Vagina (tissue), 2 donors: ENCODE measurements around the gene KRTAP9-1. TPM values are rescaled to one million over a fixed set of nuclear protein-coding genes. Genes with fewer than 3 reads are reported as not detected.
"Not testable (repeated sequence)": the region's sequence is repeated elsewhere in the genome, so short reads cannot be mapped to it uniquely, and the experiment has no call there.

Experiments
- DNase-seq, 2 donors: peaks; one replicate each; pipeline ENCODE4 v3.0.0-alpha.2; 2017; ENCODE audit errors: extremely low spot score in 2 of 2
- H3K27ac ChIP-seq: fragments of 200-600 bp; sonication (generic); one replicate; pipeline ENCODE4 v1.5.1; 2019
- H3K27me3 ChIP-seq: fragments of 200-600 bp; sonication (generic); one replicate; pipeline ENCODE4 v1.5.1; 2019
- H3K36me3 ChIP-seq, 2 donors: fragments of 200-600 bp; sonication (generic); one replicate each; pipeline ENCODE4 v1.5.1; 2017 to 2019
- H3K4me1 ChIP-seq: fragments of 200-600 bp; sonication (generic); one replicate; pipeline ENCODE4 v1.5.1; 2019
- H3K4me3 ChIP-seq, 2 donors: fragments of 200-600 bp; sonication (generic); 1 replicate in 1 of 2; 2 replicates in 1 of 2; pipeline ENCODE4 v1.5.1; 2016 to 2019
- H3K9me3 ChIP-seq: fragments of 200-600 bp; sonication (generic); one replicate; pipeline ENCODE4 v1.5.1; 2019
- POLR2A ChIP-seq, 2 donors: fragments of 450-650 bp; IDR thresholded peaks; one replicate each; pipeline ENCODE4 v1.6.1; 2017; ENCODE audit warnings: antibody characterized with exemption in 2 of 2, mild to moderate bottlenecking in 2 of 2, moderate library complexity in 2 of 2
- POLR2AphosphoS5 ChIP-seq, 2 donors: sonication (generic); formaldehyde crosslinking; IDR thresholded peaks; one replicate each; pipeline ENCODE4 v1.9.0; 2017; ENCODE audit warnings: antibody characterized with exemption in 2 of 2, mild to moderate bottlenecking in 2 of 2, low read depth in 1 of 2; ENCODE audit not compliant: insufficient read depth in 1 of 2
- intact Hi-C: fragments of 100-400 bp; cut with DNase I; formaldehyde crosslinking; loops from one replicate; pipeline ENCODE4 v1.15.1; 2023
- total RNA-seq: library from RNA; depleted of rRNA; stranded (reverse); fragments of >200 nt; gene quantifications from one replicate; pipeline ENCODE4 v1.2.3, GENCODE V29; 2016
- TF ChIP-seq, protein P1 (sequence below), 3 experiments: fragments of 450-650 bp in 2 of 3; fragments of 200-600 bp in 1 of 3; sonication (generic) in 1 of 3; IDR thresholded peaks; one replicate each; pipeline ENCODE4 v1.5.1; 2017 to 2019; ENCODE audit warnings: antibody characterized with exemption in 3 of 3, mild to moderate bottlenecking in 2 of 3, moderate library complexity in 2 of 3

The KRTAP9-1 gene
- total RNA-seq, 1 donor from 2014 or later, result not detected

DNA sequence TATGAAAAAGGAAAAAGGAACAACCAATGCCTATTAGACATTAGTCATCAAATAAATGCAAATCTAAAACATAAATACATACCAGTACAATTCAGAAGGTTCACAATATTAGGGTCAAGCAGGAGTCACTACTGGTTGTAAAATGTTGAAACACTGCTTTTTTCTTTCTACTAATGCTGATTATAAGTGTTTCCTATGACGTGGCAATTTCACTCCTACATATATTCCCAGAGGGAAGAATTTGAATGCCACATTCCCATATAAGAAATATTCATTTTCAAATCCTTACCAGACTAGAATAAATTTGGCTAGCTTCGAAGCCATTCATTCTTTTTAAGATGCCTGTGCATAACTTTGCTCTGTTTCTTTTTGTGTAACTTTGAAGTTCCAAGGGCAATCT lies 34.1 kb downstream of the KRTAP9-1 start:
- Histone ChIP-seq H3K9me3 (no peaks in the 10 kb centered on the region), H3K27ac (no peak overlapping the region), H3K36me3 (no peaks in the 10 kb centered on the region), H3K27me3 (no peaks in the 10 kb centered on the region), H3K4me3 (no peak overlapping the region), H3K4me1 (no peaks in the 10 kb centered on the region)
- no peak for DNase-seq
- intact Hi-C loops, result no loop called here
- TF ChIP-seq POLR2AphosphoS5 (IDR thresholded peaks at IDR 0.05; ENCODE audit: insufficient read depth in 1 of 2, low read depth in 1 of 2) (no peak), POLR2A (IDR thresholded peaks at IDR 0.05) (no peak)
- TF ChIP-seq, protein P1, sequence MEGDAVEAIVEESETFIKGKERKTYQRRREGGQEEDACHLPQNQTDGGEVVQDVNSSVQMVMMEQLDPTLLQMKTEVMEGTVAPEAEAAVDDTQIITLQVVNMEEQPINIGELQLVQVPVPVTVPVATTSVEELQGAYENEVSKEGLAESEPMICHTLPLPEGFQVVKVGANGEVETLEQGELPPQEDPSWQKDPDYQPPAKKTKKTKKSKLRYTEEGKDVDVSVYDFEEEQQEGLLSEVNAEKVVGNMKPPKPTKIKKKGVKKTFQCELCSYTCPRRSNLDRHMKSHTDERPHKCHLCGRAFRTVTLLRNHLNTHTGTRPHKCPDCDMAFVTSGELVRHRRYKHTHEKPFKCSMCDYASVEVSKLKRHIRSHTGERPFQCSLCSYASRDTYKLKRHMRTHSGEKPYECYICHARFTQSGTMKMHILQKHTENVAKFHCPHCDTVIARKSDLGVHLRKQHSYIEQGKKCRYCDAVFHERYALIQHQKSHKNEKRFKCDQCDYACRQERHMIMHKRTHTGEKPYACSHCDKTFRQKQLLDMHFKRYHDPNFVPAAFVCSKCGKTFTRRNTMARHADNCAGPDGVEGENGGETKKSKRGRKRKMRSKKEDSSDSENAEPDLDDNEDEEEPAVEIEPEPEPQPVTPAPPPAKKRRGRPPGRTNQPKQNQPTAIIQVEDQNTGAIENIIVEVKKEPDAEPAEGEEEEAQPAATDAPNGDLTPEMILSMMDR (IDR thresholded peaks at IDR 0.05), result no peak

DNA sequence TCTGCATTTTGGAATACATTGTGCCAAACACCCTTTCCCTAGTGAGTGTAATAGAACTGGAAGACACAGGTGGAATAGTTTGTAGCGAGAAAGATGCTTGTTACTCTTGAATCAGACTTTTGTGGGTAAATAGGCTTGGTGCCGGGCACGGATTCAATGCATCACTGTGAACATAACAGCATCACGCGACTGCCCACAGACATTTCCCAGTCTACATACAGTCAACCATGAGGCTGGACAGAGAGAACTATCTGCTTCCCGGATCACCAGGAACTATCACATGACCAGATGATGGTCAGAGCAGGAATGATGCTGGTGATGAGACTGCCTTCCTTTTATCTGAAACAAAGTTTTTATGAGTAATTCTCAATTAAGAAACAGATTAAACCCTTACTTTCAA lies 36.4 kb downstream of the KRTAP9-1 start:
- Histone ChIP-seq H3K4me3 (no peak overlapping the region), H3K4me1 (no peaks in the 10 kb centered on the region), H3K27me3 (no peaks in the 10 kb centered on the region), H3K9me3 (no peaks in the 10 kb centered on the region), H3K27ac (no peak overlapping the region), H3K36me3 (no peaks in the 10 kb centered on the region)
- TF ChIP-seq, protein P1 (IDR thresholded peaks at IDR 0.05), result no peak
- TF ChIP-seq POLR2AphosphoS5 (IDR thresholded peaks at IDR 0.05; ENCODE audit: insufficient read depth in 1 of 2, low read depth in 1 of 2) (no peak), POLR2A (IDR thresholded peaks at IDR 0.05) (no peak)
- no peak for DNase-seq
- intact Hi-C loops, result no loop called here

DNA sequence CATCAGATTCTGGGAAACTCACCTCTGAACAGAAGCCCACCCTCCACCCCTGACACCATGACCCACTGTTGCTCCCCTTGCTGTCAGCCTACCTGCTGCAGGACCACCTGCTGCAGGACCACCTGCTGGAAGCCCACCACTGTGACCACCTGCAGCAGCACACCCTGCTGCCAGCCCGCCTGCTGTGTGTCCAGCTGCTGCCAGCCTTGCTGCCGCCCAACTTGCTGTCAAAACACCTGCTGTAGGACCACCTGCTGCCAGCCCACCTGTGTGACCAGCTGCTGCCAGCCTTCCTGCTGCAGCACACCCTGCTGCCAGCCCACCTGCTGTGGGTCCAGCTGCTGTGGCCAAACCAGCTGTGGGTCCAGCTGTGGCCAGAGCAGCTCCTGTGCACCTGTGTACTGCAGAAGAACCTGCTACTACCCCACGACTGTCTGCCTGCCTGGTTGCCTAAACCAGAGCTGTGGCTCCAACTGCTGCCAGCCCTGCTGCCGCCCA lies 37.0 kb downstream of the KRTAP9-1 start, which contains the start of gene KRTAP9-2:
Gene KRTAP9-2, plus strand, starts transcription at position 51 of the 498 bp plus-strand sequence. Its CDS starts 7 bp downstream, at position 58.
- H3K4me3 ChIP-seq, DNase-seq, H3K9me3 ChIP-seq, intact Hi-C loops, H3K36me3 ChIP-seq, H3K27me3 ChIP-seq, H3K27ac ChIP-seq, H3K4me1 ChIP-seq: not testable (repeated sequence)

DNA sequence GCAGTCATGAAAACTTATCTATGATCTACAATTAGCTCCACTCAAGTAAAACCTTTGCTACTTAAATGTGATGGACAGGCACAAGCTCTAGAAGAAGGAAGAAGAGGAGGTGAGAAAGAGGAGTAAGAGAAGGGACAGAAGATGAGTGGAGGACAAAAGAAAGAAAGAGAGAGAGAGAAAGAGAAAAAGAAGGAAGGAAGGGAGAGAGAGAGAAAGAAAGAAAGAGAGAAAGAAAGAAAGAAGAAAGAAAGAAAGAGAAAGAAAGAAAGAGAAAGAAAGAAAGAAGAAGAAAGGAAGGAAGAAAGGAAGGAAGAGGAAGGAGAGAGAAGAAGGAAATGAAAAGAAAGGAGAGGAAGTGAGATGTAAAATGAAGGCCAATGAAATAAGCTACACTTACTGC lies 40.4 kb downstream of the KRTAP9-1 start:
- no peaks in the 10 kb centered on the region for H3K4me1 ChIP-seq
- DNase-seq, result no peak
- H3K4me3 ChIP-seq, result no peak overlapping the region
- H3K36me3 ChIP-seq, result no peaks in the 10 kb centered on the region
- H3K27ac ChIP-seq, result no peak overlapping the region
- no peaks in the 10 kb centered on the region for H3K9me3 ChIP-seq
- intact Hi-C loops, result no loop called here
- TF ChIP-seq, protein P1 (IDR thresholded peaks at IDR 0.05), result no peak
- TF ChIP-seq POLR2A (IDR thresholded peaks at IDR 0.05) (no peak), POLR2AphosphoS5 (IDR thresholded peaks at IDR 0.05; ENCODE audit: insufficient read depth in 1 of 2, low read depth in 1 of 2) (no peak)
- no peaks in the 10 kb centered on the region for H3K27me3 ChIP-seq

DNA sequence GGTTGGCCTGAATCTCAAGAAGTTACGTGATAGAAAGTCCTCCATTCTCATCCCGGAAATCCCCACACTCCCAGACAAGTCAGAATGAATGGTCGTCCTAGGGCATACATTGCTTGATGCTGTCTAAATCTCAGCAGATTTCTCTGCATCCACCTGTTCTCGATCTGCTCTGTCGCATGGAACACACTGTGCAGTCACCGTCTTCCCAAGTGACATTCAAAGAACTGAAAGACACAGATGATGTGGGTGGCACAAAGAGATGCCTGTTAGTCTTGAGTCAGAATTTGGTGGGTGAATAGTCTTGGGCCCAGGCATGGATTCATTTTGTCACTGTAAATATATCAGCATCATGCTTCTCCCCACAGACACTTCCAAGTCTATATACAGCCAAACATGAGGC lies 42.0 kb downstream of the KRTAP9-1 start:
- intact Hi-C loops, result no loop called here
- H3K9me3 ChIP-seq, result no peaks in the 10 kb centered on the region
- no peaks in the 10 kb centered on the region for H3K4me1 ChIP-seq
- TF ChIP-seq, protein P1 (IDR thresholded peaks at IDR 0.05), result no peak
- no peak for TF ChIP-seq POLR2A (IDR thresholded peaks at IDR 0.05)
- no peak for TF ChIP-seq POLR2AphosphoS5 (IDR thresholded peaks at IDR 0.05; ENCODE audit: insufficient read depth in 1 of 2, low read depth in 1 of 2)
- no peaks in the 10 kb centered on the region for H3K36me3 ChIP-seq
- H3K4me3 ChIP-seq, result no peak overlapping the region
- H3K27ac ChIP-seq, result no peak overlapping the region
- H3K27me3 ChIP-seq, result no peaks in the 10 kb centered on the region
- DNase-seq, result no peak

DNA sequence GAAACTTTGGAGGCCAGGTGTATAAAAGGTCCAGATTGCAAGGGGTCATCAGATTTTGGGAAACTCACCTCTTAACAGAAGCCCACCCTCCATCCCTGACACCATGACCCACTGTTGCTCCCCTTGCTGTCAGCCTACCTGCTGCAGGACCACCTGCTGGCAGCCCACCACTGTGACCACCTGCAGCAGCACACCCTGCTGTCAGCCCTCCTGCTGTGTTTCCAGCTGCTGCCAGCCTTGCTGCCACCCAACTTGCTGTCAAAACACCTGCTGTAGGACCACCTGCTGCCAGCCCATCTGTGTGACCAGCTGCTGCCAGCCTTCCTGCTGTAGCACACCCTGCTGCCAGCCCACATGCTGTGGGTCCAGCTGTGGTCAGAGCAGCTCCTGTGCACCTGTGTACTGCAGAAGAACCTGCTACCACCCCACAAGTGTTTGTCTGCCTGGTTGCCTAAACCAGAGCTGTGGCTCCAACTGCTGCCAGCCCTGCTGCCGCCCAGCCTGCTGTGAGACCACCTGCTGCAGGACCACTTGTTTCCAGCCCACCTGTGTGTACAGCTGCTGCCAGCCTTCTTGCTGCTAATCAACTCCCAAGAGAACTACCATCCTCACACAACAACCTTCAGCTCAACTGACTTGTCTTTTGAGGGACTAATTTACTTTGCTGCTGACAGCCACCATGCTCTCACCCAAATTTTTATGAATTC lies 42.9 kb downstream of the KRTAP9-1 start, which contains the start of gene KRTAP9-3:
Gene KRTAP9-3, plus strand, starts transcription at position 51 of the 707 bp plus-strand sequence. Its CDS starts 53 bp downstream, at position 104.
- H3K27me3 ChIP-seq, H3K27ac ChIP-seq, H3K9me3 ChIP-seq, H3K4me1 ChIP-seq, intact Hi-C loops, H3K36me3 ChIP-seq, DNase-seq, H3K4me3 ChIP-seq: not testable (repeated sequence)

DNA sequence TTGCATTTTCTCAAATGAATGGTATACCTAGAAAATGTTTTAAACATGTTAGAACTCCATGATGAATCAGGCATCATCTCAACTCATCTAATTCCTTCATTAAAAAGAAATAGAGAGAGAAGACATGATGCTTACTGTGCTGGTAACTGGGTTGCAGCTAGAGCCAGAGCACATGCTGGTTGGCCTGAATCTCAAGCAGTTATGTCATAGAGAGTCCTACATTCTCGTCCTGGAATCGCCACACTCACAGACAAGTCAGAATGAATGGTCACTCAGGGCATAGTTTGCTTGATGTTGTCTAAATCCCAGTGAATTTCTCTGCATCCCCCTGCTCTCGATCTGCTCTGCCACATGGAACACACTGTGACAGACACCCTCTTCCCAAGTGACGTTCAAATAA lies 47.4 kb downstream of the KRTAP9-1 start:
- intact Hi-C loops, H3K27me3 ChIP-seq, DNase-seq, H3K4me3 ChIP-seq, H3K4me1 ChIP-seq, H3K27ac ChIP-seq, H3K9me3 ChIP-seq, H3K36me3 ChIP-seq: not testable (repeated sequence)

DNA sequence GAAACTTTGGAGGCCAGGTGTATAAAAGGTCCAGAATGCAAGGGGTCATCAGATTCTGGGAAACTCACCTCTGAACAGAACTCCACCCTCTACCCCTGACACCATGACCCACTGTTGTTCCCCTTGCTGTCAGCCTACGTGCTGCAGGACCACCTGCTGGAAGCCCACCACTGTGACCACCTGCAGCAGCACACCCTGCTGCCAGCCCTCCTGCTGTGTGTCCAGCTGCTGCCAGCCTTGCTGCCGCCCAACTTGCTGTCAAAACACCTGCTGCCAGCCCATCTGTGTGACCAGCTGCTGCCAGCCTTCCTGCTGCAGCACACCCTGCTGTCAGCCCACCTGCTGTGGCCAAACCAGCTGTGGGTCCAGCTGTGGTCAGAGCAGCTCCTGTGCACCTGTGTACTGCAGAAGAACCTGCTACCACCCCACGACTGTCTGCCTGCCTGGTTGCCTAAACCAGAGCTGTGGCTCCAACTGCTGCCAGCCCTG lies 48.3 kb downstream of the KRTAP9-1 start, which contains the start of gene KRTAP9-8:
Gene KRTAP9-8, plus strand, starts transcription at position 51 of the 489 bp plus-strand sequence. Its CDS starts 53 bp downstream, at position 104.
- intact Hi-C loops, H3K4me3 ChIP-seq, H3K27me3 ChIP-seq, H3K9me3 ChIP-seq, H3K4me1 ChIP-seq, H3K27ac ChIP-seq, H3K36me3 ChIP-seq, DNase-seq: not testable (repeated sequence)
